ENCODE measurements around the gene SNX10. TPM values are rescaled to one million over a fixed set of nuclear protein-coding genes. Genes with fewer than 3 reads are reported as not detected.
A peak's percentile ranks its signal among the peaks of the same experiment; 100 is the strongest.
"Not testable (repeated sequence)": the region's sequence is repeated elsewhere in the genome, so short reads cannot be mapped to it uniquely, and the experiment has no call there.

The SNX10 gene, protein sequence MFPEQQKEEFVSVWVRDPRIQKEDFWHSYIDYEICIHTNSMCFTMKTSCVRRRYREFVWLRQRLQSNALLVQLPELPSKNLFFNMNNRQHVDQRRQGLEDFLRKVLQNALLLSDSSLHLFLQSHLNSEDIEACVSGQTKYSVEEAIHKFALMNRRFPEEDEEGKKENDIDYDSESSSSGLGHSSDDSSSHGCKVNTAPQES
- polyA plus RNA-seq: 112 TPM

DNA sequence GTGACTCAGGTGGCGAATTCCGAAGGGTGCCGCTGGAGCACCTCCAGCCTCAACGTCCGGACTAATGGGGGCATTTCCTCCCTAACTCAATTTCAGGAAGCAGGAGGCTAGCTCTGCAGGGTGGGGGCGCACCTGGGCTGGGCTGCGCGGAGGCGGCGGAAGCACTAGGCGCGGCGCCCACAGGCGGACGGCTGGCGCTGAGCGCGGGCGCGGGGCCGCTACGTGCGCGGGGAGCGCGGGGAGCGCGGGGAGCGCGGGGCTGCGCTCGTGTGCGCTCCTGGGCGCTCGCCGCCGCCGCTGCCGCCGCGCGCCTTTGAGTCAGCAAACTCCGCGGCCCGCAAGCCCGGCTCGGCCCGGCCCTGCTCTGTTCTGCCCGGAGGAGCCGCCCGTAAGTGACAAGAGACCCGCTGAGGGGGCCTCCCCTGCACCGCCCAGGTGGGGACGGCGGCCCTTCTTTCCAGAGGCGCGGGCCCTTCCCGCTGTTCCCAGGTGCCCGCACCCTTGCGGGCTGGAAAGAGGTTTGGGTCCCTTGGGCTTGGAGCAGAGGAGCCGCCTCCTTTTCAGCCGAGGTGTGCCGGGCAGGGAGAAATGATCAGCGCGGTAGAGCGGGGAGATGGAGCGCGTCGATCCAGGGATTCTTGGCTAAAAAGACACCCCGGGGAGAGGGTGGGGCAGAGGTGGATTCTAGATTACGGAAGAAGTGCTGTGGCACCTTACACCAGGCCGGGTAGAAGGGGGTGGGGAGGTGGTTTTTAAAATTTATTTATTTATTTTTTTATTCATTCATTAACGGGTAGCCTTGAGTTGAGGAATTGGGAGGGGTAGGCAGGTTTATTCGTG is at the start of gene SNX10:
SNX10 (plus strand) TSS at position 164 of the 840 bp plus-strand sequence. CDS start 54,581 bp downstream, outside the sequence.
- Mint-ChIP-seq H3K9me3 (no peaks in the 10 kb centered on the region), H3K4me3 (peak within 1 kb of the TSS; percentile 86 to 98 (median 95)), H3K36me3 (no peaks in the 10 kb centered on the region), H3K27ac (peak within 1 kb of the TSS; percentile 79 to 96 (median 84)), H3K4me1 (peaks cover 23 to 34% (median 29%) of the 10 kb centered on the region in 3 donors), H3K27me3 (no peaks in the 10 kb centered on the region)

GRCh38 chr7:26245150-26245549 is 46.5 kb upstream of the SNX10 start:
- Mint-ChIP-seq H3K4me3 (no peak overlapping the region), H3K27ac (no peak overlapping the region), H3K27me3 (peaks cover 5% of the 10 kb centered on the region), H3K4me1 (no peaks in the 10 kb centered on the region), H3K36me3 (no peaks in the 10 kb centered on the region), H3K9me3 (no peaks in the 10 kb centered on the region)

DNA sequence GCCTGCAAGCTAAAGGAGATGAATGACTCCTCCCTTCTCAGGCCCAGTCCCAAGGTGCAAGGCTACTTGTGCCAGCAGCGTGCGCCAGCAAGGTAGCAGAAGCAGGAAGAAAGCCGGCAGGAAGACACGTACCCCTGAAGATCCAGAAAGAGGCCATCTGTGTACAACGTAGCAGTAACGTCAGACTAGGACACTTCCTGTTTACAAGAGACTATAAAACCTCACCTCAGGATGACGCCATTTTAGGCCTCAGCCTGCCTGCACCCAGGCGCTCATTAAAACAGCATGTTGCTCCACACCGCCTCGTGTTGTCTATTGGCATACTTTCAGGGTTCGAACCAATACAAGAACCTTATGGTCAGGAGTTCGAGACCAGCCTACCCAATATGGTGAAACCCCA is 41.4 kb upstream of the SNX10 start:
- no peaks in the 10 kb centered on the region for H3K9me3 Mint-ChIP-seq
- no peaks in the 10 kb centered on the region for H3K4me1 Mint-ChIP-seq
- H3K36me3 Mint-ChIP-seq: no peaks in the 10 kb centered on the region
- H3K27ac Mint-ChIP-seq: no peak overlapping the region
- H3K4me3 Mint-ChIP-seq: no peak overlapping the region
- peaks cover 2% of the 10 kb centered on the region for H3K27me3 Mint-ChIP-seq

GRCh38 chr7:26261866-26262265 is 29.8 kb upstream of the SNX10 start:
- not testable (repeated sequence) for H3K27ac Mint-ChIP-seq, H3K36me3 Mint-ChIP-seq, H3K4me3 Mint-ChIP-seq, H3K4me1 Mint-ChIP-seq, H3K9me3 Mint-ChIP-seq, H3K27me3 Mint-ChIP-seq

DNA sequence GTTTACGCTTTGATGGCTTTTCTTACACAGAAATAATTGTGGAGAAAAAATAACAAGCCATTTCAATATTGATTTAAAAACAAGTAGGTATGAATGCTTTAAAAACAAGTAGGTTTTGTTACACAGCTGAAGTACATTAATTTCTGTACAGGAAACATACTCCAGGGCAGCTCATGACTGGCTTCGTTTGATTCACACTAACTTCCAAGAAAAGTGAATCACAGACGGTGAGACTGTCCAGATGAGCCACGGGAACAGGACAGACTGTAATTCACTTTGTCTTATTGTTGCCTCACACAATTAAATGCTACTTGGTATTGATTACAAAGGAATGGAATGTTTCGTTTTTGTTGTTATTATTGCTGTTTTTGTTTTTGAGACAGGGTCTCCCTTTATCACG is 26.6 kb upstream of the SNX10 start:
- Mint-ChIP-seq H3K36me3 (no peaks in the 10 kb centered on the region), H3K9me3 (peaks cover 0 to 3% (median 0%) of the 10 kb centered on the region in 3 donors), H3K4me3 (no peak overlapping the region), H3K4me1 (no peaks in the 10 kb centered on the region), H3K27me3 (peaks cover 15% of the 10 kb centered on the region), H3K27ac (no peak overlapping the region)

- no peaks in the 10 kb centered on the region for H3K36me3 Mint-ChIP-seq
- H3K4me3 Mint-ChIP-seq: no peak overlapping the region
- peaks cover 15% of the 10 kb centered on the region for H3K27me3 Mint-ChIP-seq
- H3K9me3 Mint-ChIP-seq: peaks cover 0 to 3% (median 0%) of the 10 kb centered on the region in 3 donors
- H3K27ac Mint-ChIP-seq: no peak overlapping the region
- H3K4me1 Mint-ChIP-seq: no peaks in the 10 kb centered on the region
These were observed 26.1 kb upstream of the SNX10 start for GRCh38 chr7:26265499-26266075.

DNA sequence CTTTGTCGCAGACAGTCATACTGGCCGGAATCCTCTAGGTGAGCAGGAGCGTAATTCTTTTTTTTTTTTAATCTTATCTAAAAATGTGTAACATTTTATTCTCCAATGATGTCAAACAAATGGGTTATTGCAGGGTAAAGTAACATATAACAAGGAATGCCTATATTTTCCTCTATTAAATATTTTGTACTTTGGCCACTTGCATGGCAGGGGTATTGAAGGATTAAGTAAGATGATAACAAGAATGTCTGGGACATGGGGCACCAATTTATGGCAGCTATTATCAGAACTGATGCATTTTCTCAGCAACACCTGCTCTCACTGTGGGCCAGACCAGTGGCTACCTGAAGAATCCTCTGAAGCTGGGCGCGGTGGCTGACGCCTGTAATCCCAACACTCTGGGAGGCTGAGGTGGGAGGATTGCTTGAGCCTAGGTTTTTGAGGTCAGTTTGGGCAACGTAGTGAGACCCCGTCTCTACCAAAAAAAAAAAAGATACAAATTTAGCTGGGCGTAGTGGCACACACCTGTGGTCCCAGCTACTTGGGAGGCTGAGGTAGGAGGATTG is 24.0 kb upstream of the SNX10 start:
- Mint-ChIP-seq H3K4me3 (no peak overlapping the region), H3K27me3 (peaks cover 16% of the 10 kb centered on the region)

GRCh38 chr7:26275213-26275612 is 16.4 kb upstream of the SNX10 start:
- no peaks in the 10 kb centered on the region for H3K9me3 Mint-ChIP-seq
- H3K27me3 Mint-ChIP-seq: peaks cover 2% of the 10 kb centered on the region

More for the DNA sequence above, 24.0 kb upstream of the SNX10 start:
- Mint-ChIP-seq H3K36me3 (no peaks in the 10 kb centered on the region), H3K27ac (no peak overlapping the region), H3K9me3 (peaks cover 0 to 3% (median 0%) of the 10 kb centered on the region in 3 donors), H3K4me1 (no peaks in the 10 kb centered on the region)

GRCh38 chr7:26278770-26279169 is 12.9 kb upstream of the SNX10 start:
- no peak overlapping the region for H3K4me3 Mint-ChIP-seq
- H3K27me3 Mint-ChIP-seq: no peaks in the 10 kb centered on the region
- no peaks in the 10 kb centered on the region for H3K36me3 Mint-ChIP-seq
- H3K27ac Mint-ChIP-seq: no peak overlapping the region
- no peaks in the 10 kb centered on the region for H3K9me3 Mint-ChIP-seq
- peaks cover 5 to 11% (median 8%) of the 10 kb centered on the region in 3 donors for H3K4me1 Mint-ChIP-seq

More at GRCh38 chr7:26275213-26275612, 16.4 kb upstream of the SNX10 start:
- H3K4me3 Mint-ChIP-seq: no peak overlapping the region
- no peak overlapping the region for H3K27ac Mint-ChIP-seq
- H3K36me3 Mint-ChIP-seq: no peaks in the 10 kb centered on the region
- peaks cover 5 to 8% (median 6%) of the 10 kb centered on the region in 3 donors for H3K4me1 Mint-ChIP-seq

GRCh38 chr7:26279405-26279804 is 12.3 kb upstream of the SNX10 start:
- H3K27ac Mint-ChIP-seq: peak overlapping the region in 1 of 3 donors; percentile 59
- H3K9me3 Mint-ChIP-seq: no peaks in the 10 kb centered on the region

GRCh38 chr7:26280097-26280496 is 11.6 kb upstream of the SNX10 start:
- Mint-ChIP-seq H3K9me3 (no peaks in the 10 kb centered on the region), H3K36me3 (no peaks in the 10 kb centered on the region), H3K27me3 (no peaks in the 10 kb centered on the region), H3K4me1 (peaks cover 5 to 11% (median 8%) of the 10 kb centered on the region in 3 donors), H3K27ac (peak overlapping the region in 1 of 3 donors; percentile 85), H3K4me3 (no peak overlapping the region)

More at GRCh38 chr7:26279405-26279804, 12.3 kb upstream of the SNX10 start:
- H3K4me3 Mint-ChIP-seq: peak overlapping the region in 1 of 4 donors; percentile 10
- peaks cover 5 to 11% (median 8%) of the 10 kb centered on the region in 3 donors for H3K4me1 Mint-ChIP-seq
- no peaks in the 10 kb centered on the region for H3K27me3 Mint-ChIP-seq
- H3K36me3 Mint-ChIP-seq: no peaks in the 10 kb centered on the region

DNA sequence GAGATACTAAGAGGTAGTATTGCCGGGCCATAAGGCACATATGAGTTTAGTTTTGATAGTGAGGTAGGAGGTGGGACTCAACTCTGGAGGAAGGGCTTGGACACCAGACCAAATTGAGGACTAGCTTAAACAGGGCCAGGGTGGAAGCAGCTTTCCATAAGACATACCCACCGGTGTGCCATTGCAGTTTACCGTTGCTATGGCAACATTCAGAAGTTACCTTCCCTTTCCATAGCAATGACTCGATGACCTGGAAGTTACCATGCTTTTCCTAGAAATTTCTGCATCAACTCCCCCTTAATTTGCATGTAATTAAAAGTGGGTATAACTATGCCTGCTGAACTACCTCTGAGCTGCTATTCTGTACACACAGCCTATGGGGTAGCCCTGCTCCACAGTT is 10.9 kb upstream of the SNX10 start:
- Mint-ChIP-seq H3K9me3 (no peaks in the 10 kb centered on the region), H3K27me3 (no peaks in the 10 kb centered on the region), H3K4me1 (peaks cover 5 to 11% (median 8%) of the 10 kb centered on the region in 3 donors), H3K4me3 (no peak overlapping the region), H3K36me3 (no peaks in the 10 kb centered on the region), H3K27ac (no peak overlapping the region)

GRCh38 chr7:26284477-26284876 is 7.2 kb upstream of the SNX10 start:
- H3K4me1 Mint-ChIP-seq: peaks cover 0 to 8% (median 7%) of the 10 kb centered on the region in 3 donors
- H3K27me3 Mint-ChIP-seq: no peaks in the 10 kb centered on the region
- H3K9me3 Mint-ChIP-seq: no peaks in the 10 kb centered on the region
- no peaks in the 10 kb centered on the region for H3K36me3 Mint-ChIP-seq
- H3K27ac Mint-ChIP-seq: no peak overlapping the region
- H3K4me3 Mint-ChIP-seq: no peak overlapping the region

- Mint-ChIP-seq H3K4me3 (no peak overlapping the region), H3K4me1 (peaks cover 0 to 4% (median 3%) of the 10 kb centered on the region in 3 donors), H3K27ac (peak overlapping the region in 1 of 3 donors; percentile 76), H3K36me3 (no peaks in the 10 kb centered on the region), H3K27me3 (no peaks in the 10 kb centered on the region), H3K9me3 (no peaks in the 10 kb centered on the region)
These were observed 6.5 kb upstream of the SNX10 start for GRCh38 chr7:26284995-26285632.
